H1 (cell line): Measurements from ENCODE around the gene RGS3. TPM values are rescaled to one million over a fixed set of nuclear protein-coding genes. Genes with fewer than 3 reads are reported as not detected.
A peak's percentile ranks its signal among the peaks of the same experiment; 100 is the strongest.

Source experiments
- CTCF ChIA-PET: fragments of 300-600 bp; sonication (Branson Sonifier 250); formaldehyde crosslinking; loops from one replicate; lab custom pipeline; 2021; ENCODE audit not compliant: partially characterized antibody; lab: Charles Lee
- POLR2A ChIA-PET: fragments of 300-600 bp; sonication (Branson Sonifier 250); formaldehyde crosslinking; loops from one replicate; lab custom pipeline; 2021; ENCODE audit warnings: inconsistent platforms; ENCODE audit not compliant: partially characterized antibody; lab: Charles Lee
- DNase-seq, 2 experiments: peaks; one replicate each; pipeline versions ENCODE4 v3.0.0 to v3.0.0-alpha.2; 2010 to 2022; ENCODE audit warnings: low spot score in 2 of 2, low read depth in 1 of 2, mixed read lengths in 1 of 2
- FAIRE-seq: peaks from 2 replicates; lab custom pipeline; 2011; peaks lifted over from hg19 to GRCh38; lab: Jason Lieb, UNC
- H2AFZ ChIP-seq: 2 replicates; pipeline ENCODE4 v1.8.1; 2012; ENCODE audit warnings: low read length, inconsistent platforms
- H2AK5ac ChIP-seq: 2 replicates; pipeline ENCODE4 v1.6.1; 2013; ENCODE audit warnings: low read depth, low read length
- H2BK120ac ChIP-seq: replicated peaks from 2 replicates; pipeline ENCODE3; 2013; ENCODE audit warnings: low read depth, low read length, inconsistent platforms
- H2BK12ac ChIP-seq: 2 replicates; pipeline ENCODE4 v1.6.1; 2013; ENCODE audit warnings: low read depth, low read length
- H2BK15ac ChIP-seq: 2 replicates; pipeline ENCODE4 v1.6.1; 2013; ENCODE audit warnings: low read length
- H2BK20ac ChIP-seq: 2 replicates; pipeline ENCODE4 v1.6.1; 2013; ENCODE audit warnings: low read length
- H2BK5ac ChIP-seq: 2 replicates; pipeline ENCODE4 v1.6.1; 2013; ENCODE audit warnings: low read depth, low read length
- H3K14ac ChIP-seq: 2 replicates; pipeline ENCODE4 v1.6.1; 2013; ENCODE audit warnings: inconsistent platforms; ENCODE audit not compliant: insufficient read length
- H3K18ac ChIP-seq: 2 replicates; pipeline ENCODE4 v1.6.1; 2013; ENCODE audit warnings: low read length; ENCODE audit errors: extremely low read depth
- H3K23ac ChIP-seq: 2 replicates; pipeline ENCODE4 v1.6.1; 2013; ENCODE audit warnings: inconsistent platforms; ENCODE audit not compliant: insufficient read length
- H3K23me2 ChIP-seq: 2 replicates; pipeline ENCODE4 v1.6.1; 2013; ENCODE audit warnings: low read depth, low read length
- H3K27ac ChIP-seq: 2 replicates; pipeline ENCODE4 v1.6.1; 2011; ENCODE audit warnings: low read depth, low read length, inconsistent platforms
- H3K27me3 ChIP-seq, 4 experiments: replicated peaks in 1 of 4; 1 replicate in 1 of 4; 2 replicates in 3 of 4; pipeline versions ENCODE4 v1.6.1 to v1.8.1; 2011 to 2013; ENCODE audit warnings: low read length in 3 of 4, mild to moderate bottlenecking in 3 of 4, inconsistent platforms in 2 of 4, mixed read lengths in 2 of 4, moderate library complexity in 1 of 4; ENCODE audit not compliant: control insufficient read depth in 3 of 4, insufficient read depth in 3 of 4; ENCODE audit errors: extremely low read depth in 1 of 4
- H3K36me3 ChIP-seq, 4 experiments: 2 replicates each; pipeline versions ENCODE4 v1.6.1 to v1.8.1; 2011 to 2013; ENCODE audit warnings: mild to moderate bottlenecking in 4 of 4, low read length in 3 of 4, moderate library complexity in 2 of 4, control low read depth in 1 of 4, inconsistent platforms in 1 of 4; ENCODE audit not compliant: insufficient read depth in 4 of 4, control insufficient read depth in 2 of 4
- H3K4ac ChIP-seq: replicated peaks from 2 replicates; pipeline ENCODE3; 2013; ENCODE audit warnings: low read length, low read depth, mixed read lengths, inconsistent platforms; ENCODE audit not compliant: insufficient read length
- H3K4me1 ChIP-seq, 4 experiments: replicated peaks in 1 of 4; 1 replicate in 1 of 4; 2 replicates in 3 of 4; pipeline versions ENCODE4 v1.6.1 to v1.8.1; 2011 to 2013; ENCODE audit warnings: low read length in 3 of 4, inconsistent platforms in 2 of 4, mixed read lengths in 1 of 4; ENCODE audit not compliant: insufficient read depth in 4 of 4, control insufficient read depth in 3 of 4
- H3K4me2 ChIP-seq, 2 experiments: 2 replicates each; pipeline versions ENCODE4 v1.6.1 to v1.8.1; 2011 to 2013; ENCODE audit warnings: low read depth in 2 of 2, low read length in 2 of 2, control low read depth in 1 of 2, inconsistent platforms in 1 of 2, mild to moderate bottlenecking in 1 of 2; ENCODE audit not compliant: insufficient read depth in 1 of 2
- H3K4me3 ChIP-seq, 4 experiments: fragments of 200-600, 300-600 bp in 1 of 4; sonication (generic), shearing (Covaris generic), sonication (Bioruptor Twin) in 1 of 4; 2 replicates each; pipeline versions ENCODE4 v1.5.1 to v1.8.1; 2011 to 2016; ENCODE audit warnings: low read length in 4 of 4, low read depth in 3 of 4, control low read depth in 2 of 4, inconsistent platforms in 2 of 4, mild to moderate bottlenecking in 2 of 4, mixed read lengths in 1 of 4, moderate library complexity in 1 of 4; ENCODE audit not compliant: insufficient read depth in 2 of 4; ENCODE audit errors: extremely low read depth in 1 of 4
- H3K56ac ChIP-seq: replicated peaks from 2 replicates; pipeline ENCODE3; 2013; ENCODE audit warnings: low read depth, mild to moderate bottlenecking, mixed read lengths, low read length, inconsistent platforms; ENCODE audit not compliant: insufficient read length
- H3K79me1 ChIP-seq: 2 replicates; pipeline ENCODE4 v1.6.1; 2013; ENCODE audit warnings: low read depth, low read length, control low read depth
- H3K79me2 ChIP-seq, 2 experiments: 2 replicates each; pipeline versions ENCODE4 v1.6.1 to v1.8.1; 2012 to 2013; ENCODE audit warnings: low read length in 2 of 2, mild to moderate bottlenecking in 2 of 2, inconsistent platforms in 1 of 2; ENCODE audit not compliant: insufficient read depth in 2 of 2, control insufficient read depth in 1 of 2
- H3K9ac ChIP-seq, 4 experiments: replicated peaks in 1 of 4; 1 replicate in 1 of 4; 2 replicates in 3 of 4; pipeline versions ENCODE4 v1.6.1 to v1.8.1; 2011 to 2013; ENCODE audit warnings: low read depth in 3 of 4, low read length in 3 of 4, control low read depth in 2 of 4, mild to moderate bottlenecking in 2 of 4, moderate library complexity in 2 of 4, inconsistent platforms in 1 of 4; ENCODE audit errors: extremely low read depth in 1 of 4
- H3K9me3 ChIP-seq, 2 experiments: 2 replicates each; pipeline versions ENCODE4 v1.6.1 to v1.8.1; 2012 to 2013; ENCODE audit warnings: mild to moderate bottlenecking in 2 of 2, moderate library complexity in 2 of 2, control low read depth in 1 of 2, inconsistent platforms in 1 of 2, low read depth in 1 of 2, low read length in 1 of 2, mixed read lengths in 1 of 2; ENCODE audit not compliant: insufficient read depth in 2 of 2
- H4K20me1 ChIP-seq, 2 experiments: replicated peaks in 1 of 2; 2 replicates each; pipeline versions ENCODE3 to v1.8.1; 2011 to 2013; ENCODE audit warnings: inconsistent platforms in 2 of 2, low read length in 2 of 2, mild to moderate bottlenecking in 1 of 2; ENCODE audit not compliant: insufficient read depth in 2 of 2, control insufficient read depth in 1 of 2
- H4K5ac ChIP-seq: 2 replicates; pipeline ENCODE4 v1.6.1; 2013; ENCODE audit warnings: low read length, low read depth, mixed read lengths, inconsistent platforms; ENCODE audit not compliant: insufficient read length
- H4K8ac ChIP-seq: 2 replicates; pipeline ENCODE4 v1.8.0; 2013; ENCODE audit warnings: mild to moderate bottlenecking, moderate library complexity, low read length, inconsistent platforms; ENCODE audit not compliant: insufficient read depth; ENCODE audit errors: extremely low read depth
- H4K91ac ChIP-seq: replicated peaks from 2 replicates; pipeline ENCODE3; 2013; ENCODE audit warnings: low read length, mixed read lengths, inconsistent platforms; ENCODE audit not compliant: insufficient read length
- BCL11A ChIP-seq, 2 experiments: IDR thresholded peaks; one replicate each; pipeline ENCODE4 v1.6.1; 2011; ENCODE audit warnings: low read depth in 2 of 2, low read length in 2 of 2, mild to moderate bottlenecking in 2 of 2
- BRCA1 ChIP-seq: IDR thresholded peaks from 2 replicates; pipeline ENCODE4 v1.6.1; 2012; ENCODE audit warnings: low read depth, low read length, improper control_type of control experiment
- CBX5 ChIP-seq: fragments of 300-800, 300-1000 bp; sonication (generic); IDR thresholded peaks from 2 replicates; pipeline ENCODE4 v1.7.1; 2016; ENCODE audit warnings: antibody characterized with exemption, low read length, low read depth
- CHD2 ChIP-seq: IDR thresholded peaks from 2 replicates; pipeline ENCODE4 v1.6.1; 2012; ENCODE audit warnings: low read length, improper control_type of control experiment
- CREB1 ChIP-seq: IDR thresholded peaks from 2 replicates; pipeline ENCODE4 v1.6.1; 2012; ENCODE audit warnings: inconsistent platforms
- EZH2 ChIP-seq: fragments of 200-600 bp; sonication (generic); IDR thresholded peaks from 2 replicates; pipeline ENCODE4 v1.7.1; 2012; ENCODE audit warnings: low read depth, mild to moderate bottlenecking, moderate library complexity, low read length, inconsistent platforms; ENCODE audit not compliant: severe bottlenecking
- KDM5A ChIP-seq: fragments of 200-600 bp; IDR thresholded peaks from 2 replicates; pipeline ENCODE4 v1.7.1; 2012; ENCODE audit warnings: mild to moderate bottlenecking, low read length, inconsistent platforms, mixed read lengths
- MAFK ChIP-seq: IDR thresholded peaks from 2 replicates; pipeline ENCODE4 v1.6.1; 2012; ENCODE audit warnings: low read depth, mild to moderate bottlenecking, improper control_type of control experiment, low read length
- TCF12 ChIP-seq: IDR thresholded peaks from 2 replicates; pipeline ENCODE4 v1.6.1; 2011; ENCODE audit warnings: low read depth, mild to moderate bottlenecking, low read length
- polyA plus RNA-seq, 7 experiments: library from polyadenylated mRNA; depleted of rRNA in 3 of 7; stranded (reverse) in 5 of 7; unstranded in 2 of 7; fragments of >200 nt in 5 of 7; fragments of 200-250 nt in 2 of 7; gene quantifications; 1 replicate in 5 of 7; 2 replicates in 1 of 7; 4 replicates in 1 of 7; pipeline versions ENCODE4 v1.2.1 to v1.2.3, GENCODE V29; 2011 to 2013; ENCODE audit warnings: missing spikeins in 2 of 7, mixed read lengths in 2 of 7
- total RNA-seq: library from RNA; stranded (reverse); fragmentation: NEBNext Ultra II Directional; extraction: Animal tissue kit (Norgen Biotek cat#: 25700); gene quantifications from 2 replicates; pipeline ENCODE4 v1.2.1, GENCODE V29; 2021

The RGS3 gene
- total and polyA plus RNA-seq, 2 of the 8 experiments (the other 6 are each of a cell fraction or from before 2014, with no cell fraction given), result 12.6 to 18.2 TPM

- Histone ChIP-seq H3K79me1 (no peaks in the 10 kb centered on the region), H3K18ac (no peak overlapping the region), H3K79me2 (no peaks in the 10 kb centered on the region), H4K8ac (no peak overlapping the region), H3K27me3 (no peaks in the 10 kb centered on the region), H4K20me1 (no peaks in the 10 kb centered on the region), H3K14ac (no peak overlapping the region), H2BK20ac (no peak overlapping the region), H4K5ac (no peak overlapping the region), H3K4ac (no peak overlapping the region), H2BK15ac (no peak overlapping the region), H3K4me1 (peaks cover 0 to 7% (median 3%) of the 10 kb centered on the region in 4 experiments; a peak in 4 of 7 replicates), H2BK12ac (no peak overlapping the region), H2BK5ac (no peak overlapping the region), H3K9me3 (no peaks in the 10 kb centered on the region), H3K36me3 (peaks cover 0 to 3% (median 0%) of the 10 kb centered on the region in 4 experiments; a peak in 2 of 8 replicates), H4K91ac (no peak overlapping the region), H3K4me2 (no peak overlapping the region), H3K27ac (no peak overlapping the region), H3K56ac (no peak overlapping the region), H3K4me3 (no peak overlapping the region), H2BK120ac (no peak overlapping the region), H2AFZ (no peak overlapping the region), H3K23ac (no peak overlapping the region), H2AK5ac (no peak overlapping the region), H3K9ac (no peak overlapping the region), H3K23me2 (no peaks in the 10 kb centered on the region)
- POLR2A ChIA-PET, result no interaction called here
- FAIRE-seq (no peak), DNase-seq (no peak)
- no peak for TF ChIP-seq CREB1
- no peak for TF ChIP-seq BRCA1
- TF ChIP-seq KDM5A, result no peak
- peak; percentile 13; the same call in 1 of the 2 replicates for TF ChIP-seq MAFK
- TF ChIP-seq CHD2, result no peak
- no peak for TF ChIP-seq EZH2
- no peak for TF ChIP-seq BCL11A (IDR thresholded peaks at IDR 0.05; ENCODE audit: low read depth in 2 of 2, low read length in 2 of 2)
- TF ChIP-seq TCF12, result no peak
- no peak for TF ChIP-seq CBX5
- CTCF ChIA-PET, result interaction anchor here (0.8 to 3.1 kb wide), 12 partner anchors 9 to 170 kb away, joined by 3 to 18 read pairs (median 4); no protein-coding TSS in a partner anchor
Measured at GRCh38 chr9:113493203-113493520, 29.6 kb downstream of the RGS3 start.
